CD4-positive, alpha-beta T cell treated with Interleukin-15 for 1 hour (primary cell): ENCODE data around the gene NEURL4.
"Not testable (repeated sequence)": the region's sequence is repeated elsewhere in the genome, so short reads cannot be mapped to it uniquely, and the experiment has no call there.

Experiments
- DNase-seq: peaks from one replicate; pipeline ENCODE4 v3.0.0-alpha.2; 2020

The NEURL4 gene

GRCh38 chr17:7328840-7329373 is at the start of gene NEURL4:
Gene NEURL4, minus strand, starts transcription at chr17:7329335. Its CDS starts 23 bp downstream, at chr17:7329312.
- DNase-seq, result no peak

- no peak for DNase-seq
Measured at GRCh38 chr17:7374353-7374752, 45.2 kb upstream of the NEURL4 start.

- no peak for DNase-seq
Measured at GRCh38 chr17:7370853-7371252, 41.7 kb upstream of the NEURL4 start.

- no peak for DNase-seq
Measured at GRCh38 chr17:7369825-7370224, 40.7 kb upstream of the NEURL4 start.

GRCh38 chr17:7368599-7368994 is 39.5 kb upstream of the NEURL4 start:
- not testable (repeated sequence) for DNase-seq

- DNase-seq, result no peak
Measured at GRCh38 chr17:7367918-7368598, 38.9 kb upstream of the NEURL4 start.

- no peak for DNase-seq
Measured at GRCh38 chr17:7367083-7367482, 37.9 kb upstream of the NEURL4 start.

- not testable (repeated sequence) for DNase-seq
Measured at GRCh38 chr17:7365963-7366362, 36.8 kb upstream of the NEURL4 start.

GRCh38 chr17:7363311-7363710 is 34.2 kb upstream of the NEURL4 start:
- no peak for DNase-seq

GRCh38 chr17:7361906-7362305 is 32.8 kb upstream of the NEURL4 start:
- DNase-seq, result no peak

- no peak for DNase-seq
Measured at GRCh38 chr17:7357381-7357780, 28.2 kb upstream of the NEURL4 start.

- DNase-seq, result no peak
Measured at GRCh38 chr17:7356756-7357155, 27.6 kb upstream of the NEURL4 start.

- DNase-seq, result peak; percentile 85
Measured at GRCh38 chr17:7356072-7356549, 27.0 kb upstream of the NEURL4 start.

GRCh38 chr17:7355573-7355972 is 26.4 kb upstream of the NEURL4 start:
- DNase-seq, result no peak

- DNase-seq, result no peak
Measured at GRCh38 chr17:7355053-7355452, 25.9 kb upstream of the NEURL4 start, which contains the start of gene TMEM95. Gene TMEM95, plus strand, starts transcription at chr17:7355156. Its CDS starts 49 bp downstream, at chr17:7355205.

GRCh38 chr17:7354262-7354843 is 25.2 kb upstream of the NEURL4 start:
- no peak for DNase-seq

- DNase-seq, result no peak
Measured at GRCh38 chr17:7352910-7353635, 23.9 kb upstream of the NEURL4 start.

GRCh38 chr17:7352503-7352889 is 23.4 kb upstream of the NEURL4 start:
- peak; percentile 29 for DNase-seq

GRCh38 chr17:7351665-7352502 is 22.7 kb upstream of the NEURL4 start, which contains the start of gene KCTD11:
Gene KCTD11, plus strand, starts transcription at chr17:7352162.
- DNase-seq, result peak; percentile 83

- no peak for DNase-seq
Measured at GRCh38 chr17:7348478-7349242, 19.5 kb upstream of the NEURL4 start.

- DNase-seq, result no peak
Measured at GRCh38 chr17:7347630-7348477, 18.7 kb upstream of the NEURL4 start.
